Muscle of back (tissue), 11 donors: ENCODE data around the gene IGDCC3. TPM values are rescaled to one million over a fixed set of nuclear protein-coding genes. Genes with fewer than 3 reads are reported as not detected.

Source experiments
- DNase-seq, 3 donors: peaks; one replicate each; pipeline versions ENCODE4 v3.0.0 to v3.0.0-alpha.2; 2013
- polyA plus RNA-seq, 10 donors: library from polyadenylated mRNA; unstranded; fragments of 120-200 nt; gene quantifications; one replicate each; pipeline ENCODE4 v1.2.1, GENCODE V29; 2013; ENCODE audit not compliant: insufficient read length in 10 of 10

IGDCC3 gene
- polyA plus RNA-seq, 10 donors = 1.6 to 3.3 (median 2.8) TPM

- DNase-seq = no peak
These were observed 49.1 kb downstream of the IGDCC3 start for GRCh38 chr15:65328506-65329287.

GRCh38 chr15:65327651-65328393 lies 50.0 kb downstream of the IGDCC3 start:
- DNase-seq = no peak

- DNase-seq = no peak
These were observed 51.0 kb downstream of the IGDCC3 start for GRCh38 chr15:65326818-65327217.

- DNase-seq = peak in 2 of 3 donors; percentile 39 to 65
These were observed 51.7 kb downstream of the IGDCC3 start for GRCh38 chr15:65326117-65326526.

- peak; percentile 64 to 81 (median 66) for DNase-seq
These were observed 54.7 kb downstream of the IGDCC3 start for GRCh38 chr15:65323071-65323511.

GRCh38 chr15:65318870-65319356 lies 58.9 kb downstream of the IGDCC3 start:
- peak; percentile 72 to 91 (median 80) for DNase-seq

GRCh38 chr15:65312400-65312916 lies 65.3 kb downstream of the IGDCC3 start:
- DNase-seq = peak in 2 of 3 donors; percentile 74 to 76

GRCh38 chr15:65311760-65312159 lies 66.0 kb downstream of the IGDCC3 start:
- no peak for DNase-seq

- no peak for DNase-seq
These were observed 67.2 kb downstream of the IGDCC3 start for GRCh38 chr15:65310431-65311137.

- no peak for DNase-seq
These were observed 67.9 kb downstream of the IGDCC3 start for GRCh38 chr15:65309882-65310418.

GRCh38 chr15:65307978-65308377 lies 69.8 kb downstream of the IGDCC3 start:
- no peak for DNase-seq

- DNase-seq = no peak
These were observed 71.3 kb downstream of the IGDCC3 start for GRCh38 chr15:65306551-65306950.

- no peak for DNase-seq
These were observed 72.0 kb downstream of the IGDCC3 start for GRCh38 chr15:65305776-65306175.

- DNase-seq = no peak
These were observed 72.5 kb downstream of the IGDCC3 start for GRCh38 chr15:65305150-65305758.

GRCh38 chr15:65304381-65305149 lies 73.2 kb downstream of the IGDCC3 start, which contains the start of gene RNU5B-1:
Gene RNU5B-1 (plus strand): TSS chr15:65304677.
- DNase-seq = peak; percentile 91 to 97 (median 96)

- peak; percentile 62 to 90 (median 74) for DNase-seq
These were observed 74.0 kb downstream of the IGDCC3 start for GRCh38 chr15:65303687-65304380.

GRCh38 chr15:65302061-65302460 lies 75.7 kb downstream of the IGDCC3 start:
- DNase-seq = no peak

- DNase-seq = no peak
These were observed 76.8 kb downstream of the IGDCC3 start for GRCh38 chr15:65300924-65301441.

- no peak for DNase-seq
These were observed 79.1 kb downstream of the IGDCC3 start for GRCh38 chr15:65298731-65299130.
